ENCODE results near the gene KRT1.

- TF ChIP-seq CTCF (IDR thresholded peaks at IDR 0.05) (no peak), SMC3 (IDR thresholded peaks at IDR 0.05; ENCODE audit: low read depth, low read length) (no peak), EZH2phosphoT487 (IDR thresholded peaks at IDR 0.05; ENCODE audit: borderline replicate concordance, low read depth) (no peak), GABPA (IDR thresholded peaks at IDR 0.05; ENCODE audit: low read depth) (no peak), RAD21 (IDR thresholded peaks at IDR 0.05; ENCODE audit: low read length) (no peak), USF2 (IDR thresholded peaks at IDR 0.05; ENCODE audit: borderline replicate concordance, low read depth, low read length) (no peak), MAX (IDR thresholded peaks at IDR 0.05; ENCODE audit: low read depth) (no peak), REST (IDR thresholded peaks at IDR 0.05; ENCODE audit: low read depth, low read length) (no peak), MXI1 (IDR thresholded peaks at IDR 0.05; ENCODE audit: low read depth, low read length) (no peak), RCOR1 (IDR thresholded peaks at IDR 0.05; ENCODE audit: low read length) (no peak)
Observed at GRCh38 chr12:52647601-52648000, 32.6 kb downstream of the KRT1 start.
